Thyroid gland (tissue), 4 donors: ENCODE results near the gene OR2L8. TPM values are rescaled to one million over a fixed set of nuclear protein-coding genes. Genes with fewer than 3 reads are reported as not detected.

ENCODE experiments used
- DNase-seq, 2 donors: peaks; one replicate each; pipeline ENCODE4 v3.0.0-alpha.2; 2019
- H3K27ac ChIP-seq, 3 donors: fragments of 200-600 bp; sonication (generic); 1 replicate in 2 of 3; 2 replicates in 1 of 3; pipeline ENCODE4 v1.5.1; 2016 to 2019; ENCODE audit warnings: mild to moderate bottlenecking in 1 of 3, moderate library complexity in 1 of 3
- H3K27me3 ChIP-seq: fragments of 200-600 bp; sonication (generic); one replicate; pipeline ENCODE4 v1.5.1; 2019
- H3K36me3 ChIP-seq, 2 donors: fragments of 200-600 bp; sonication (generic); one replicate each; pipeline ENCODE4 v1.5.1; 2016 to 2019
- H3K4me1 ChIP-seq, 2 donors: fragments of 200-600 bp; sonication (generic); one replicate each; pipeline ENCODE4 v1.5.1; 2017 to 2019
- H3K4me3 ChIP-seq, 3 donors: fragments of 200-600 bp; sonication (generic); replicated peaks in 1 of 3; 1 replicate in 2 of 3; 2 replicates in 1 of 3; pipeline ENCODE4 v1.5.1; 2016; ENCODE audit warnings: mild to moderate bottlenecking in 1 of 3
- H3K9me3 ChIP-seq: fragments of 200-600 bp; sonication (generic); one replicate; pipeline ENCODE4 v1.5.1; 2017
- POLR2A ChIP-seq, 2 donors: fragments of 450-650 bp; IDR thresholded peaks; one replicate each; pipeline ENCODE4 v1.6.1; 2017; ENCODE audit warnings: antibody characterized with exemption in 2 of 2, mild to moderate bottlenecking in 2 of 2, moderate library complexity in 1 of 2
- WGBS, 2 donors: methylation state at CpG; one replicate each; pipeline ENCODE4 v1.1.5; 2017; 5-methylcytosine and 5-hydroxymethylcytosine counted together
- intact Hi-C: fragments of 100-400 bp; cut with DNase I; formaldehyde crosslinking; loops from one replicate; pipeline ENCODE4 v1.15.1; 2023
- small RNA-seq: library from RNA; depleted of rRNA; stranded (forward); fragments of <200 nt; gene quantifications from one replicate; pipeline ENCODE3, GENCODE V24; 2016
- total RNA-seq, 4 donors: library from RNA; depleted of rRNA; stranded (reverse); fragments of >200 nt; gene quantifications; one replicate each; pipeline ENCODE4 v1.2.3, GENCODE V29; 2016
- TF ChIP-seq, protein P1 (sequence below), 6 experiments: fragments of 200-600 bp in 3 of 6; fragments of 450-650 bp in 3 of 6; sonication (generic) in 3 of 6; IDR thresholded peaks; one replicate each; pipeline ENCODE4 v1.5.1; 2016 to 2019; ENCODE audit warnings: antibody characterized with exemption in 6 of 6, mild to moderate bottlenecking in 2 of 6, inconsistent platforms in 1 of 6, moderate library complexity in 1 of 6

OR2L8 gene
- total RNA-seq, 4 donors from 2014 or later, result 0.68 to 1.0 TPM; not detected in 2

DNA sequence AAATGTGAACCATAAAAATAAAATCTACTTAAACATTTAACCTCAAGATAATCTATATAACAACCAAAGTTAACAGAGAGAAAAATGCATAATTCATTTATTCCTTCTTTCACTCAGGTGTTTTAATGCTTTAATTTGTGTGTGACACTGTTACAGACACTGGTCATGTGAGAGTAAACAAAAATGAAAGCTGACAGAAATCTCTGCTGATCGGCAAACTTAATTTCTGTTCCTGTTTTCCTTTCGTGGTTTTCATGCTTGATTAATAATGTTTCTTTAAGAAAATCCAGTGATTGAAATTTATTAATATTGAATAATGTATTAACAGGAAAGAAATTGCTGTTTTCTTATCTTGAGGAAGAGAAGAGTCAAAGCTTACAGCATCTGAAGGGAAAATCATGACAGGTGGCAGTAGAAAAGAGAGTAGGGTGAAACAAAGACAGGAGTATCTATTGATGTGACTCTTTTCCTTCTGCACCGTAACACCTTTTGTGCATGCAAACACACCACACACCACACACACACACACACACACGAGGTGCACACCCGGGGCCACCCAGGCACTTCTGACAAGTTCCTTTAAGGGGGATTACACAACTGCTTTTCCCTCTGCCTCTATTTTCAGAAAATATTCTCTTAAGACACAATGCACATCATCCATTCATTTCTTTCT lies 18.0 kb downstream of the OR2L8 start:
- intact Hi-C loops, result no loop called here
- H3K27ac ChIP-seq, result no peak overlapping the region
- 74 to 77% methylated on average over 5 of the region's 5 CpGs for WGBS, 2 donors
- TF ChIP-seq POLR2A (IDR thresholded peaks at IDR 0.05), result no peak
- TF ChIP-seq, protein P1, sequence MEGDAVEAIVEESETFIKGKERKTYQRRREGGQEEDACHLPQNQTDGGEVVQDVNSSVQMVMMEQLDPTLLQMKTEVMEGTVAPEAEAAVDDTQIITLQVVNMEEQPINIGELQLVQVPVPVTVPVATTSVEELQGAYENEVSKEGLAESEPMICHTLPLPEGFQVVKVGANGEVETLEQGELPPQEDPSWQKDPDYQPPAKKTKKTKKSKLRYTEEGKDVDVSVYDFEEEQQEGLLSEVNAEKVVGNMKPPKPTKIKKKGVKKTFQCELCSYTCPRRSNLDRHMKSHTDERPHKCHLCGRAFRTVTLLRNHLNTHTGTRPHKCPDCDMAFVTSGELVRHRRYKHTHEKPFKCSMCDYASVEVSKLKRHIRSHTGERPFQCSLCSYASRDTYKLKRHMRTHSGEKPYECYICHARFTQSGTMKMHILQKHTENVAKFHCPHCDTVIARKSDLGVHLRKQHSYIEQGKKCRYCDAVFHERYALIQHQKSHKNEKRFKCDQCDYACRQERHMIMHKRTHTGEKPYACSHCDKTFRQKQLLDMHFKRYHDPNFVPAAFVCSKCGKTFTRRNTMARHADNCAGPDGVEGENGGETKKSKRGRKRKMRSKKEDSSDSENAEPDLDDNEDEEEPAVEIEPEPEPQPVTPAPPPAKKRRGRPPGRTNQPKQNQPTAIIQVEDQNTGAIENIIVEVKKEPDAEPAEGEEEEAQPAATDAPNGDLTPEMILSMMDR (IDR thresholded peaks at IDR 0.05), result no peak
- H3K9me3 ChIP-seq, result no peaks in the 10 kb centered on the region
- H3K36me3 ChIP-seq, result no peaks in the 10 kb centered on the region
- no peaks in the 10 kb centered on the region for H3K4me1 ChIP-seq
- H3K27me3 ChIP-seq, result no peaks in the 10 kb centered on the region
- DNase-seq, result no peak
- H3K4me3 ChIP-seq, result no peak overlapping the region

DNA sequence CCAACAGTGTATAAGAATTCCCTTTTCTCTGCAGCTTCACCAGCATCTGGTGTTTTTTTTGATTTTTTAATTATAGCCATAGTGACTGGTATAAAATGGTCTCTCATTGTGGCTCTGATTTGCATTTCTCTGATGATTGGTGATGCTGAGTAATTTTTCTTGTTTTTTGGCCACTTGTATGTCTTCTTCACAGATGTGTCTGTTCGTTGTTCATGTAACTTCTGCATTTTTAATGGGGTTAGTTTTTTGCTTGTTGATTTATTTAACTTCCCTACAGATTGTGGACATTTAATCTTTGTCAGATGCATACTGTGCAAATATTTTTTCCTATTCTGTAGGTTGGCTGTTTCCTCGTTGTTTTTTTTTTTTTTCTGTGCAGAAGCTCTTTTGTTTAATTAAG lies 44.3 kb downstream of the OR2L8 start:
- no peaks in the 10 kb centered on the region for H3K4me1 ChIP-seq
- no peak overlapping the region for H3K27ac ChIP-seq
- TF ChIP-seq POLR2A (IDR thresholded peaks at IDR 0.05), result no peak
- TF ChIP-seq, protein P1 (IDR thresholded peaks at IDR 0.05), result no peak
- no peak for DNase-seq
- intact Hi-C loops, result no loop called here
- no peaks in the 10 kb centered on the region for H3K9me3 ChIP-seq
- H3K36me3 ChIP-seq, result no peaks in the 10 kb centered on the region
- 45 to 51% methylated on average over 2 of the region's 2 CpGs for WGBS, 2 donors
- no peak overlapping the region for H3K4me3 ChIP-seq
- H3K27me3 ChIP-seq, result no peaks in the 10 kb centered on the region

DNA sequence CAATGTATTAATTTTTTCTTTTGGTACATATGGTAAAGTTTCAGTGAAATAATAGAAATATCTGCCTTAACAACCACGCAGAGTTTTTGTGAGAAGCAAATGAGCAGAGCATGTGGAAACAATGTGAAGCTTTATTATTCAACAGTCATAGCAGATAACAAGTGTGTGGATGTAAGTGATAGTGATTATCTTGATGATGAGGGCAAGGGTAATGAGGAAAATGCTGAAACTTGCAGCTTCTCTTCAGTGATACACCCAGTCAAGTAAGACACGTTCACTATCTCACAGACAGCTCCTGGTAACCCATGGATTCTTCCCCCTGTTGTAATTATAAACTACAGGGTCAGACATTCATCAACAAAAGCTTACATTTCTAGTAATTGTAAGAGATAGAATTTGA lies 50.2 kb downstream of the OR2L8 start:
- no peaks in the 10 kb centered on the region for H3K27me3 ChIP-seq
- H3K36me3 ChIP-seq, result no peaks in the 10 kb centered on the region
- intact Hi-C loops, result no loop called here
- DNase-seq, result no peak
- WGBS, 2 donors, result 58 to 59% methylated on average over 2 of the region's 2 CpGs
- no peaks in the 10 kb centered on the region for H3K9me3 ChIP-seq
- no peaks in the 10 kb centered on the region for H3K4me1 ChIP-seq
- H3K4me3 ChIP-seq, result no peak overlapping the region
- no peak overlapping the region for H3K27ac ChIP-seq
- no peak for TF ChIP-seq POLR2A (IDR thresholded peaks at IDR 0.05)
- TF ChIP-seq, protein P1 (IDR thresholded peaks at IDR 0.05), result no peak

Small RNA genes lying within 50 kb of the gene (small RNA-seq; reads per million reads assigned to genes)
- not detected for gene RF00019

Other genes with a start within 250 kb of the OR2L8 start
- not detected for gene OR6F1, start 232.2 kb upstream of the OR2L8 start, total RNA-seq
- 1 to 10 TPM in 1 of 4 donors, not detected in 3; 1.1 TPM for gene OR14K1, start 210.2 kb upstream of the OR2L8 start, total RNA-seq
- gene OR14A2, start 200.7 kb upstream of the OR2L8 start, total RNA-seq, result not detected
- not detected for gene OR1C1, start 188.3 kb upstream of the OR2L8 start, total RNA-seq
- not detected for gene OR14A16, start 124.7 kb upstream of the OR2L8 start, total RNA-seq
- under 1 TPM in 1 of 4 donors, not detected in 3; 0.68 TPM for gene OR11L1, start 107.0 kb upstream of the OR2L8 start, total RNA-seq
- gene TRIM58, start 91.7 kb upstream of the OR2L8 start, total RNA-seq, result 10 to 100 TPM; 22.6 to 52.1 (median 29.4) TPM
- 10 to 100 TPM in 1 of 4 donors, 1 to 10 TPM in 3; 2.8 to 25.8 (median 6.0) TPM for gene OR2W3, start 53.3 kb upstream of the OR2L8 start, total RNA-seq
- 1 to 10 TPM in 2 of 4 donors, under 1 TPM in 1, not detected in 1; 0.54 to 1.7 (median 1.2) TPM for gene OR2T8, start 28.6 kb upstream of the OR2L8 start, total RNA-seq
- gene OR2AJ1, start 24.0 kb upstream of the OR2L8 start, total RNA-seq, result under 1 TPM in 2 of 4 donors, not detected in 2; 0.33 to 0.63 TPM
- under 1 TPM in 2 of 4 donors, not detected in 2; 0.63 to 0.67 TPM for gene OR2AK2, start 16.4 kb downstream of the OR2L8 start, total RNA-seq
- not detected for gene OR2L5, start 64.8 kb downstream of the OR2L8 start, total RNA-seq
- gene OR2L2, start 81.2 kb downstream of the OR2L8 start, total RNA-seq, result under 1 TPM in 2 of 4 donors, not detected in 2; 0.27 to 0.34 TPM
- under 1 TPM in 2 of 4 donors, not detected in 2; 0.13 to 0.42 TPM for gene OR2L3, start 98.0 kb downstream of the OR2L8 start, total RNA-seq
- gene OR2L13, start 146.3 kb downstream of the OR2L8 start, total RNA-seq, result under 1 TPM in 1 of 4 donors, not detected in 3; 0.38 TPM
- gene OR2M5, start 196.3 kb downstream of the OR2L8 start, total RNA-seq, result not detected
- not detected for gene OR2M2, start 226.0 kb downstream of the OR2L8 start, total RNA-seq
- gene OR2M3, start 248.4 kb downstream of the OR2L8 start, total RNA-seq, result not detected